GM23338 (cell line): ENCODE data around the gene HDAC9.

Experiments used
- CREB1 ChIP-seq: fragments of 250-450 bp; sonication (Bioruptor Pico); IDR thresholded peaks from 2 replicates; pipeline ENCODE4 v1.5.0; 2020; ENCODE audit warnings: low read depth, mild to moderate bottlenecking, moderate library complexity
- CTCF ChIP-seq, 2 experiments: fragments of 200-600 bp in 1 of 2; sonication (generic) in 1 of 2; conservative IDR thresholded peaks; 2 replicates each; pipeline versions ENCODE4 v1.5.1 to v1.6.1; 2016 to 2017; ENCODE audit warnings: antibody characterized with exemption in 2 of 2, low read depth in 2 of 2, mild to moderate bottlenecking in 2 of 2, moderate library complexity in 1 of 2
- ETS1 ChIP-seq: IDR thresholded peaks from 2 replicates; pipeline ENCODE4 v1.6.1; 2016; ENCODE audit warnings: antibody characterized with exemption
- EZH2 ChIP-seq: fragments of 200-600 bp; sonication (generic); IDR thresholded peaks from one replicate; pipeline ENCODE4 v1.8.0; 2017; ENCODE audit warnings: antibody characterized with exemption, mild to moderate bottlenecking, low read depth; ENCODE audit not compliant: unreplicated experiment
- EZH2phosphoT487 ChIP-seq: fragments of 200-600 bp; sonication (generic); IDR thresholded peaks from one replicate; pipeline ENCODE4 v1.8.1; 2018; ENCODE audit warnings: antibody characterized with exemption; ENCODE audit not compliant: unreplicated experiment
- JUNB ChIP-seq: IDR thresholded peaks from one replicate; pipeline ENCODE4 v1.6.1; 2016; ENCODE audit warnings: antibody characterized with exemption; ENCODE audit not compliant: unreplicated experiment
- NANOG ChIP-seq: IDR thresholded peaks from 2 replicates; pipeline ENCODE4 v1.6.1; 2016; ENCODE audit warnings: antibody characterized with exemption, borderline replicate concordance
- POLR2AphosphoS5 ChIP-seq: IDR thresholded peaks from 2 replicates; pipeline ENCODE4 v1.6.1; 2016; ENCODE audit warnings: antibody characterized with exemption, low read depth
- REST ChIP-seq: IDR thresholded peaks from one replicate; pipeline ENCODE4 v1.6.1; 2018; ENCODE audit warnings: antibody characterized with exemption; ENCODE audit not compliant: unreplicated experiment
- STAT1 ChIP-seq: IDR thresholded peaks from one replicate; pipeline ENCODE4 v1.6.1; 2016; ENCODE audit warnings: antibody characterized with exemption; ENCODE audit not compliant: unreplicated experiment
- ZNF114 ChIP-seq: fragments of 250-450 bp; sonication (Bioruptor Pico); IDR thresholded peaks from 2 replicates; pipeline ENCODE4 v1.5.0; 2020; ENCODE audit warnings: mild to moderate bottlenecking, moderate library complexity
- ZNF331 ChIP-seq: fragments of 250-450 bp; sonication (Bioruptor Pico); IDR thresholded peaks from 2 replicates; pipeline ENCODE4 v1.5.0; 2020; ENCODE audit warnings: low read depth, mild to moderate bottlenecking, moderate library complexity
- ZNF462 ChIP-seq: fragments of 250-450 bp; sonication (Bioruptor Pico); IDR thresholded peaks from 2 replicates; pipeline ENCODE4 v1.5.0; 2020; ENCODE audit warnings: mild to moderate bottlenecking, moderate library complexity

GRCh38 chr7:18626717-18627116, 131.2 kb downstream of the HDAC9 start:
- TF ChIP-seq CTCF (conservative IDR thresholded peaks at IDR 0.05; ENCODE audit: low read depth in 2 of 2) (no peak), JUNB (no peak), EZH2 (no peak), REST (no peak), ZNF114 (CRISPR knock-in tag) (no peak), STAT1 (no peak), POLR2AphosphoS5 (no peak), CREB1 (no peak), EZH2phosphoT487 (no peak), NANOG (no peak), ETS1 (no peak), ZNF462 (CRISPR knock-in tag) (no peak), ZNF331 (CRISPR knock-in tag) (no peak)
